Stomach smooth muscle (tissue), 2 donors: ENCODE data around the gene RTKN.

Experiments used
- H3K27ac ChIP-seq: one replicate; pipeline ENCODE4 v1.7.0; 2013; ENCODE audit warnings: mild to moderate bottlenecking, low read length, inconsistent platforms
- H3K27me3 ChIP-seq, 2 donors: one replicate each; pipeline ENCODE4 v1.7.0; 2013; ENCODE audit warnings: low read length in 2 of 2; ENCODE audit not compliant: insufficient read depth in 2 of 2, control insufficient read depth in 1 of 2
- H3K36me3 ChIP-seq, 2 donors: one replicate each; pipeline ENCODE4 v1.7.0; 2013; ENCODE audit warnings: low read length in 2 of 2; ENCODE audit not compliant: control insufficient read depth in 2 of 2, insufficient read depth in 2 of 2
- H3K4me1 ChIP-seq: one replicate; pipeline ENCODE4 v1.7.0; 2013; ENCODE audit warnings: low read length; ENCODE audit not compliant: control insufficient read depth, insufficient read depth
- H3K4me3 ChIP-seq, 2 donors: one replicate each; pipeline ENCODE4 v1.7.0; 2013; ENCODE audit warnings: low read length in 2 of 2
- H3K9ac ChIP-seq, 2 donors: one replicate each; pipeline ENCODE4 v1.7.0; 2013; ENCODE audit warnings: low read length in 2 of 2, mild to moderate bottlenecking in 1 of 2
- H3K9me3 ChIP-seq, 2 donors: one replicate each; pipeline ENCODE4 v1.7.0; 2013; ENCODE audit warnings: low read length in 2 of 2; ENCODE audit not compliant: control insufficient read depth in 2 of 2
- donor health status: healthy.
- donor health status: Pancreatic carcinoma.

RTKN gene

DNA sequence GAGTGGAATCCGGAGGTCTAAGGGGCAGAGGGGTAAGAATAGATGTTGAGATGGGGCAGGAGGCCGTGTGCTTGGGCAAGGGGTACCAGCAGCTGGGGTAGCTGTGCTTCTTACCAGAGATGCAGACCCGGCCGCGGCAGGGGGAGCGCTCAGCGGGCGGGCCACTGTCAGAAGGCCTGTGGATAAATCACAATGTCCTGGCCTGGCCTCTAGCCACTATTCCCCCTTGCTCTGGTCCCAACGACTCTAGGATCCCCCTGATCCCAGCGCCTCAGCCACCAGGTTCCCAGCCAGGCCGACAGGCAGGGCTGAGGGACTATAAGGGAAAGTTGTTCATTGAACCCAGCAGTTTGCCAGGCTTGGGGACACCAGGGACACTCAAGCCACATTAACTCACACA is 11.2 kb downstream of the RTKN start:
- H3K9ac ChIP-seq, result no peak overlapping the region
- H3K36me3 ChIP-seq, result peaks cover 27 to 42% of the 10 kb centered on the region in 2 donors
- no peak overlapping the region for H3K4me3 ChIP-seq
- no peaks in the 10 kb centered on the region for H3K9me3 ChIP-seq
- no peaks in the 10 kb centered on the region for H3K27me3 ChIP-seq
- H3K27ac ChIP-seq, result no peak overlapping the region
- no peaks in the 10 kb centered on the region for H3K4me1 ChIP-seq

DNA sequence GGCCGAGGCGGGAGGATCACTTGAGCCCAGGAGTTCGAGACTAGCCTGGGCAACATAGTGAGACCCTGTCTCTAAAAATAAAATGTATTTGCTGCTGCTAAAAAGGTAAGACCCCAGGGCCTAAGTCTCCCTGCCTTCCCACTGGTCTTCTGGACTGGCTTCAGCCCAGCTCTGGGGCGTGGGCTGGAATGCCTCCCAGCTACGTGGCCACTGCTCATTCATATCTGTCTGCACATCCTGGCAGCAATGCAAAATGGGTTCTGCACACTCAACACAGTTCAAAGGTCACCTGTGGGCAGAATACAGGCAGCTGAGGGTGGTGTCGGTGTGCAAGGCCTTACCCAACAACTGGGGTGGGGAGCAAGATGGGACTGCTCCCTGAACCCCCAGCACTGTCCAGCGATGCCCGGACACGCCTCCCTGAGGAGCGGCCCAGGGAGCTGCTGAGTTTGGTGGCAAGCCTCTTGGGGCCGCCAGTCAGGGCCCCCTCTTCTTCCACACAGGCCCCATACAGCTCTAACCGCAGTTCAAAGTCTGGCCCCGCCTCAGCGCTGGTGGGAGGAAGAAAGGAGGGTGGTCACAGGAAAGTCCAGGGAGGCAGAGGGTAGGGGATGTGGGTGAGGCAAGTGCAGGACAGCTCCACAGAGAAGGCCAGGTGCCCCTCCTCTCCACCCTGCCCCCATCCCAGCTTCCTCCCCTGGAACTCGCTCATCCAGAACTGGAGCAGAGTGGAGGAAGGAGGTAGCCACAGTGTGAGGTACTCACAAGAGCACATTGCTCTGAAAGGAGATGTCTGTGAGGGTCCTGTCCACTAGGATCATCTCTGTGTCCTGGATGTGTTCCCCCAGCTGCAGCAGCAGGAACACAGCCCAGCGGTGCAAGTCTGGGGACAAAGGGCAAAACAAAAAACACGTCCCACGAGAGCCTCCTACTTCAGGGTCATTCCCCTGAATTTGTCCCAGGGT is 12.0 kb downstream of the RTKN start:
- Histone ChIP-seq H3K9ac (no peak overlapping the region), H3K27me3 (no peaks in the 10 kb centered on the region), H3K9me3 (no peaks in the 10 kb centered on the region), H3K4me3 (no peak overlapping the region), H3K36me3 (peaks cover 27 to 45% of the 10 kb centered on the region in 2 donors), H3K4me1 (no peaks in the 10 kb centered on the region), H3K27ac (no peak overlapping the region)

DNA sequence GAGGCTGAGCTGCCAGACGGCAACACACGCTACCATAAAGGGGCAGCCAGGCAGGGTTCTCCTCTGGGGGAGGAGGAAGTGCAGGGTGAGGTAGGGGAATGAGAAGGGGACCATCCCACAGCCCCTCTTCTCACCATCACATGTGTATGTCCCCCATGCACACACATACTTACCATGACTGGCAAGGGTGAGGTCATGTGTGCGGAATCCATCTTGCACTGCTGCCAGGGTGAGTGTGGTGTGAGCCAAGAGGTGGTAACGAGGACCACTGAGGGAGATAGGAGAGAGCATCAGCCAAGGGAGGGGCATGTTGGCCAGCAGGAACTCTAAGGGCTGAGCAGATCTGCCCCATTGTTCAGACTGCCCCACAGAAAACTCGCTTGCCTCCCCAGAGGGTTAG is 13.1 kb downstream of the RTKN start:
- Histone ChIP-seq H3K27me3 (no peaks in the 10 kb centered on the region), H3K4me3 (no peak overlapping the region), H3K9me3 (no peaks in the 10 kb centered on the region), H3K4me1 (no peaks in the 10 kb centered on the region), H3K27ac (no peak overlapping the region), H3K36me3 (peaks cover 27 to 45% of the 10 kb centered on the region in 2 donors), H3K9ac (no peak overlapping the region)

DNA sequence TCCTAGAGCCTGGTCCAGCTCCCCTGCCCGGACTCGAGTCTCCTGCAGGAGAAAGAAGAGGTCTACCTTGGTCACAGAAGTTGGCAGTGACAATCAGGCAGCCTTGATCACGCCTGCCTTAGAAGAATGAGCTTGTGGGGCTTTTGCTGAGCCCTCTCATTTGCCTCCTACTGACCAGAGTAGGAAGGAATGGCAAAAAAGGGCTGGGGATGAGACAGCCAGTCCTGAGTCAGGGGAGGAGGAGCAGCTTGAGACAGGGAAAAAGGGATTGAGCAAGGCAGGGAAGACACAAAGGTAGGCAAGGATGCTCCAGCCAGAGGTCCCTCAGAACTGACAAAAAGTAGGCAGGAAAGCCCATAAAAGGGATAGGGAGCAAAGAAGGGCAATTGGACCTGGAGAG is 14.2 kb downstream of the RTKN start:
- Histone ChIP-seq H3K27ac (no peak overlapping the region), H3K27me3 (no peaks in the 10 kb centered on the region), H3K4me1 (no peaks in the 10 kb centered on the region), H3K9me3 (no peaks in the 10 kb centered on the region), H3K36me3 (peaks cover 27 to 45% of the 10 kb centered on the region in 2 donors), H3K4me3 (no peak overlapping the region), H3K9ac (no peak overlapping the region)

DNA sequence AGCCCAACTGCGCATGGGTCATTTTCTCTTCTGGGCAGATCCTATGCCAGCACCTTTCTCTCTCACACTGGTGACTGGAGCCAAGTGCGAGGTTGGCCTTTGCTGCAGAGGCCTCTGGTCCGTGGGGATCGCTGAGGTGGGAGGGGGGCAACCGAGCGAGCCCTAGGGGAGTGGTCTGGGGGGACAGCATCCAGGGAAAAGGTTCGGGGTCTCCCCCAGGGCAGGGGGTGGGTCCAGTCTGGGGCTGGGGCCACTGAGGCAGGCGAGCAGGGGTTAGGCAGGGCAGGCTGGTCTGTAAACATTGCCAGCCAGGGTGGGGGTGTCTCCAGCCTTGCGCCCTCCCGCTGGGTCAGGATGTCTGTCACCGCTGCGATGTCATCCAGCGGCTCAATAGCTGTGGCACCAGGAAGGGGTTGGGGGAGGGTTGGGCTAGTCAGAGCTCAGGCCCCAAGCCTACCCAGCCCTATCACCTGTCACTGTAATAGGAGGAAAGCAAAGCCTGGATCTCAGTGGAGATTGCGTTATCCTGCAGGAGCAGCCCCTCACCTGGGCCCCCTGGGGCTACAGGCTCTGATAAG is 15.5 kb downstream of the RTKN start:
- H3K27me3 ChIP-seq, result no peaks in the 10 kb centered on the region
- H3K36me3 ChIP-seq, result peaks cover 27 to 35% of the 10 kb centered on the region in 2 donors
- peaks cover 9% of the 10 kb centered on the region for H3K4me1 ChIP-seq
- H3K27ac ChIP-seq, result no peak overlapping the region
- no peak overlapping the region for H3K4me3 ChIP-seq
- H3K9me3 ChIP-seq, result no peaks in the 10 kb centered on the region
- H3K9ac ChIP-seq, result no peak overlapping the region

DNA sequence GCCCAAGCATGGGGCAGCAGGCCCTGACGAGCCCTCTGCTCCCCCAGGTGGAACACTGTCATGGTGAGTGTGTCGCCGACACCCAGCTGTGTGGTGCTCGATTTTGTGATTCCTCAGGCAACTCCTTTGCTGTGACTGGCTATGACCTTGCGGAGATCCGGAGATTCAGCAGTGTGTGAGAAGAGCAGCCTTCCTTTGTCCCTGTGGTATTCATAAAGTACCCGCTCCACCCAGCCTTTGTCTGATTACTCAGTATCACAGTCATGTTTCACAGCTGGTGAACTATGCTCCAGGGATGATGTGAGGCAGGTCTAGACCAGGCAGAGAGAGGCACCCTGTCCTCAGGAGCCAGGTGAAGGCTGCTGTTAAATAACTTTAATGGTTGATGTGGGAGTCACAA is 16.2 kb downstream of the RTKN start:
- H3K4me3 ChIP-seq, result no peak overlapping the region
- H3K9me3 ChIP-seq, result no peaks in the 10 kb centered on the region
- H3K4me1 ChIP-seq, result peaks cover 12% of the 10 kb centered on the region
- no peak overlapping the region for H3K27ac ChIP-seq
- no peak overlapping the region for H3K9ac ChIP-seq
- H3K36me3 ChIP-seq, result peaks cover 26 to 35% of the 10 kb centered on the region in 2 donors
- no peaks in the 10 kb centered on the region for H3K27me3 ChIP-seq

DNA sequence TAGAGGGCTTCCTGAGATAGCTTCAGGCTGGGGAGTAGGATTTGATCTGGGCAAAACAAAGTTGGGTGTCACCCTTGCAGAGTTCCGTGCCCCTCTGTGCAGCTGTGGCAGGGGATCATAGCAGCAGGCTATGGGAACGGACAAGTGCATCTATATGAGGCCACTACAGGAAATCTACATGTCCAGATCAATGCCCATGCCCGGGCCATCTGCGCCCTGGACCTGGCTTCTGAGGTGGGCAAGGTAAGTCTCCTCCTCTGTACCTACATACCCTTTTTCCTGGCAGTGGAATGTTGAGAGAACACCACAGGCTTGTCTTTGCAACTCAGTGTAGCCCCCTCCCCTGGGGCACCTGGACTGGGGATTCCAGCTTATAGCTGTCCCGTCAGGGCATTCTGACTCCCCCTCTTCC is 16.7 kb downstream of the RTKN start:
- H3K4me3 ChIP-seq, result no peak overlapping the region
- peaks cover 21 to 32% of the 10 kb centered on the region in 2 donors for H3K36me3 ChIP-seq
- H3K9me3 ChIP-seq, result no peaks in the 10 kb centered on the region
- no peak overlapping the region for H3K9ac ChIP-seq
- H3K27me3 ChIP-seq, result no peaks in the 10 kb centered on the region
- peaks cover 12% of the 10 kb centered on the region for H3K4me1 ChIP-seq
- no peak overlapping the region for H3K27ac ChIP-seq

DNA sequence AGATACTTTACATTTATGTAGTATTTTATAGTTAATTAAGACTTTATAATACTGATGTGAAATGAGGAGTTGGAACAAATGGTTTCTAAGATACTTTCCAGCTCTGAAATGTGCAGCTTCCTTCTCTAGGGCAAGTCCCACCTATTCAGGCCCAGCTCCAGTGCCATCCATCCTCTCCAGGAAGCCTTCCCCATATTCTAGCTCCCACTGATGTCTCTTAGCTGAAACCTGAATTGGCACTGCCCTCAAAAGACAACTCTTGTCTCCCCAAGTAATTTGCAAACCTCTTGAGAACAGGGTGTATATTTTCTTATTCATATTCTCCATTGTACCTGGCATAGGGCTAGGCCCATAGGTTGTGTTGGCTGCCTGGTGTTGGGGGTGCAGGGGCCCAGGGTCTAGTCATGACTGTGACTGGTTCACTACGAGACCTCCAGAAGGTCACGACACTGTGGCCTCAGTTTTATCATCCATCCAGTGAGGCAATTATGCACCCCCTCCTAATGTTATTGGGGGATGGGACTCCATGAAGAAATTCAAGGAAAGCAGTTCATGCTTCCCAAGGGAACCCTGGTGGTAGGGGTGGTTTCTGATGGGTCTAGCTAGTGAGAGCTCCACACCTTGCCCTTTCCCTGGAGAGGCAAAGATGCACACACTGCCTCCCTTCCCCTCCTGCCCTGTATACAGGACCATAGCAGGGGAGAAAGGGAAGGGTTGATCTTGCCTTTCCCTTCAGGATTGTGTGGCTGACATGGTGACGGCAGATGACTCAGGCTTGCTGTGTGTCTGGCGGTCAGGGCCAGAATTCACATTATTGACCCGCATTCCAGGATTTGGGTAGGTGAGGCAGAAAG is 17.4 kb downstream of the RTKN start:
- Histone ChIP-seq H3K4me1 (peaks cover 12% of the 10 kb centered on the region), H3K36me3 (peaks cover 16 to 27% of the 10 kb centered on the region in 2 donors), H3K9ac (no peak overlapping the region), H3K27me3 (no peaks in the 10 kb centered on the region), H3K27ac (no peak overlapping the region), H3K4me3 (no peak overlapping the region), H3K9me3 (no peaks in the 10 kb centered on the region)

DNA sequence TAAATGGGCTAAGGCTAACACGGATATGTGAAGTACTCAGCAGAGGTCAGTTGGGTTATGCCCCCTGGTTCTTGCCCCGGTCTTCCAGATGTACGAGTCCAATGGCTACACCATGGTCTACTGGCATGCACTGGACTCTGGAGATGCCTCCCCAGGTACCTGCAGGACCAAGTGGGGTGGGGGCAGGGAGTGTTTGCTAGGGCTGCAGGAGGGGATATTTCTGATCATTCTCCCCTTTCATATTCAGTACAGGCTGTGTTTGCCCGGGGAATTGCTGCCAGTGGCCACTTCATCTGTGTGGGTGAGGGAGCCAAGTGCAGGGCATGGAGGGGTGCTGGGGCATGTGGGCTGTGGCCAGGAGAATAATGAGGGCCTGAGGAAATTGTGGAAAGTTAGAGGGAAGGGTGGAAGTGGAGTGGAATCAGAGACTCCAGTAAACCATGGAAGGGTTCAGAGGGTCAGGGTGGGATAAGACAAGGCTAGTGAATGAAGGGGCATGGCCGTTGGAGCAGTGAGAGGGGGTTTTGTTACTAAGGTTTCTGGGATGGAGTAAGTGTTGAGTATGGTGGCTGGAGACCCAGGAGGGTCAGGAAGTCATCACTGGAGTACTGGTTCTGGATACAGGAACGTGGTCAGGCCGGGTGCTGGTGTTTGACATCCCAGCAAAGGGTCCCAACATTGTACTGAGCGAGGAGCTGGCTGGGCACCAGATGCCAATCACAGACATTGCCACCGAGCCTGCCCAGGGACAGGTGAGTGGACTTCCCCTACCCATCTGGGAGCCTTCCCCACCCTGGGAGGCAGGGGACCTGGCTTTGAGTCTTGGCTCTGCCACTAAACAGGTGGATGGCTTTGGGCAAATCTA is 18.3 kb downstream of the RTKN start:
- Histone ChIP-seq H3K27ac (no peak overlapping the region), H3K9ac (no peak overlapping the region)

More for the DNA sequence above, 18.3 kb downstream of the RTKN start:
- Histone ChIP-seq H3K9me3 (no peaks in the 10 kb centered on the region), H3K4me1 (peaks cover 13% of the 10 kb centered on the region), H3K36me3 (peaks cover 12 to 19% of the 10 kb centered on the region in 2 donors), H3K27me3 (no peaks in the 10 kb centered on the region), H3K4me3 (no peak overlapping the region)
